HL-60 (cell line): ENCODE measurements around the gene ESPN.

ENCODE experiments used
- CTCF ChIP-seq: IDR thresholded peaks from one replicate; pipeline ENCODE4 v1.5.1; 2011; ENCODE audit warnings: low read length, control low read depth, inconsistent platforms; ENCODE audit not compliant: insufficient read depth
- GABPA ChIP-seq: IDR thresholded peaks from 2 replicates; pipeline ENCODE4 v1.6.1; 2012; ENCODE audit warnings: low read depth
- POLR2AphosphoS5 ChIP-seq: IDR thresholded peaks from 2 replicates; pipeline ENCODE4 v1.6.1; 2012; ENCODE audit warnings: low read depth
- REST ChIP-seq: IDR thresholded peaks from 2 replicates; pipeline ENCODE4 v1.6.1; 2012; ENCODE audit warnings: low read depth; ENCODE audit not compliant: insufficient replicate concordance
- SPI1 ChIP-seq: IDR thresholded peaks from 2 replicates; pipeline ENCODE4 v1.6.1; 2012; ENCODE audit warnings: low read depth, mild to moderate bottlenecking, borderline replicate concordance

GRCh38 chr1:6414881-6415626, 9.5 kb upstream of the ESPN start:
- TF ChIP-seq POLR2AphosphoS5 (no peak), CTCF (no peak), GABPA (no peak), SPI1 (no peak), REST (no peak)
